Non-pigmented ciliary epithelial cell (primary cell): ENCODE results near the gene RAD9A.
"Not testable (repeated sequence)": the region's sequence is repeated elsewhere in the genome, so short reads cannot be mapped to it uniquely, and the experiment has no call there.

Experiments
- DNase-seq: peaks from one replicate; pipeline ENCODE4 v3.0.0-alpha.2; 2010; ENCODE audit warnings: low read depth

The RAD9A gene

DNA sequence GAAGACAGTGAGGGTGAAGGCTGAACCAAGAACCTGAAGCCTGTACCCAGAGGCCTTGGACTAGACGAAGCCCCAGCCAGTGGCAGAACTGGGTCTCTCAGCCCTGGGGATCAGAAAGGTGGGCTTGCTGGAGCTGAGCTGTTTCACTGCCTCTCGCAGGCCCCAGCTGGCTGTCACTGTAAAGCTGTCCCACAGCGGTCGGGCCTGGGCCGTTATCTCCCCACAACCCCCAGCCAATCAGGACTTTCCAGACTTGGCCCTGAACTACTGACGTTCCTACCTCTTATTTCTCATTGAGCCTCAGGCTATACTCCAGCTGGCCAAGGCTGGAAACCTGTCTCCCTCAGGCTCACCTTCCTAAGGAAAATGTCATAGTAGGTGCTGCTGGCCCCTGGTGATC is 5.8 kb downstream of the RAD9A start:
- DNase-seq, result no peak

- no peak for DNase-seq
These were observed 6.3 kb downstream of the RAD9A start for GRCh38 chr11:67397986-67398660.

DNA sequence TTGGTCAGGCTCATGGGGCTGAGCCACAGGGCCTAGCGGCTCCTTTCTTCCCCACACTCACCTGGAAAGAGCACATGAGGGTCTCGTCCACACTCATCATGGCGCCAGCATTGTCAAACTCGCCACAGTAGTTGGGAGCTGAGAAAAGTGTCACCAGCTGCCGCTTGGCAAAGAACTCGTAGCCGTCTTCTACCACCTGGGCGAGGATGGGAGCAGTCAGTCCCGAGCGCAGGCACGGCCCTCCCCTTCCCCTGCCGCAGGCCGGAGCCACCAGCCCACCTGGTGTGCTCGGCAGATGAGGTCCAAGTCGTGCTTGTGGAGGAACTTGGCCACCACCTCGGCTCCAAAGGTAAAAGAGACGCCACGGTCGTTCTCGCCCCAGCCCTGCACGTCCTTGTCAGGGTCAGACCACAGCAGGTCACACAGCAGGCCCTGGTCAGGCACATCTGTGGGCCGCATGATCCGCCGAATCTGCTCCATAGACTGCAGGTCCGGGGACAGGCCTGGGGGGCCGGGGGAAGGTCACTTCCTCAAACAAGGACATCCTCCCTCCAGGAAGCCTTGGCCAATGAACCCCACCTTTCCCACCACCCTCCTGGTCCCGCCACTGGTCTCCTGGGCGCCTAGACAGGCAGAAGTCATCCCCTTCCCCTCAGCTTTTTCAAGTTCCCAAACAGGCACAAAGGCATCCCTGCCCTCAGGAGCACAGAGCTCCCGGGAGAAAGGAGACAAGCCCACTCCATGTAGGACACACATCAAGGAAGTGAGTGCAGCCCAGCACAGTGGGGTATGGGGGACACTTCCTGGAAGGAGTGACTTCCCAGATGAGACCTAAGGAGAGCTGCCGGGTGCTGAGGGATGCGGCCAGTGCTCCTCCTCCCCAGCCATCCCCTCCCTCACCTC is 7.1 kb downstream of the RAD9A start:
- no peak for DNase-seq

GRCh38 chr11:67400251-67400941 is 8.6 kb downstream of the RAD9A start:
- DNase-seq, result no peak

DNA sequence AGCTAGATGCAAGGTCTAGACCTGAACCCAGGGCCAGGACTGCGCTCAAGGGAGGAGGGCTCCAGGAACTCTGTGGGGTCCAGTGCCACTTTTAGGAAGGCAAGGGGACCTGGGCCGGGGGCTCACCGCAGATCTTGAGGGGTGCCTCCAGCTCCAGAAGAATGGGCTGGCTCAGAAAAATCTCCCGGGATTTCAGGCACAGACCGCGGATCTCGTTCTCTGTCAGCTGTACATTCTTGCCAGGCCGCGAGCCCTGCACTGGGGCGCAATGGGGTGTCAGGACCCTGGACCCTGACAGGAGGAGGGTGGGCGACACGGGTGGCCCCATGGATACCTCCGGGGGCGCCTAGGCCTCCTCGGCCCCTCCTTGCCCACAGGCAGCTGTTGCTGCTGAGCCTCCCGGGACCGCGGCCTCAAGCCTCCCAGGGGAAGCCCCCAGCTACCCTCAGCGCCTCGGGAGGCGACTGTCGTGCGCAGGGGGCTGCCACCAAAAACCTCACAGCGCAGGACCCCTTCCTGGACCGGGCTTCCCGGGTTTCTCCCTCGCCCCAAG is 9.2 kb downstream of the RAD9A start:
- no peak for DNase-seq

- no peak for DNase-seq
These were observed 9.9 kb downstream of the RAD9A start, which contains the start of gene PPP1CA for GRCh38 chr11:67401495-67402191. Gene PPP1CA (minus strand): TSS chr11:67401858. CDS start chr11:67401782, 76 bp downstream.

DNA sequence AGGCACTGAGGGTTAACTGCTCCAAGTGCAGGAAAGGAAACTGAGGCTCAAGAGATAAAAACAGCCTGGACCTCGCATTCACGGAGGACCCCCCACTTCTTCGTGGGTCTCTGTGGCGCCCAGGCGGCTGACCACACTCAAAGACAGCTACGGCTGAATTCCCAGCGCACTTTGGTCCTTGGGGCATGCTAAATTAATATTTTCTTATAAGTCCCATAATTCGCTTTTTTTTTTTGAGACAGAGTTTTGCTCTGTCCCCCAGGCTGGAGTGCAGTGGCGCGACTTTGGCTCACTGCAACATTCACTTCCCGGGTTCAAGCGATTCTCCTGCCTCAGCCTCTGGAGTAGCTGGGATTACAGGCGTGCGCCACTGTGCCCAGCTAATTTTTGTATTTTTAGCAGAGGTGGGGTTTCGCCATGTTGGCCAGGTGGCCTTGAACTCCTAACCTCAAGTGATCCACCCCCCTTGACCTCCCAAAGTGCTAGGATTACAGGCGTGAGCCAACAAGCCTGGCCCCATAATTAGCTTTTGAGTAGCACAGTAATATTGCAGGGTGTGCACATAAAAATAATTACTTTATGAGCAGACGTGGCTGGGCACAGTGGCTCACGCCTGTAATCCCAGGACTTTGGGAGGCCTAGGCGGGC is 10.5 kb downstream of the RAD9A start:
- DNase-seq, result not testable (repeated sequence)

GRCh38 chr11:67403085-67403484 is 11.3 kb downstream of the RAD9A start:
- DNase-seq, result not testable (repeated sequence)

DNA sequence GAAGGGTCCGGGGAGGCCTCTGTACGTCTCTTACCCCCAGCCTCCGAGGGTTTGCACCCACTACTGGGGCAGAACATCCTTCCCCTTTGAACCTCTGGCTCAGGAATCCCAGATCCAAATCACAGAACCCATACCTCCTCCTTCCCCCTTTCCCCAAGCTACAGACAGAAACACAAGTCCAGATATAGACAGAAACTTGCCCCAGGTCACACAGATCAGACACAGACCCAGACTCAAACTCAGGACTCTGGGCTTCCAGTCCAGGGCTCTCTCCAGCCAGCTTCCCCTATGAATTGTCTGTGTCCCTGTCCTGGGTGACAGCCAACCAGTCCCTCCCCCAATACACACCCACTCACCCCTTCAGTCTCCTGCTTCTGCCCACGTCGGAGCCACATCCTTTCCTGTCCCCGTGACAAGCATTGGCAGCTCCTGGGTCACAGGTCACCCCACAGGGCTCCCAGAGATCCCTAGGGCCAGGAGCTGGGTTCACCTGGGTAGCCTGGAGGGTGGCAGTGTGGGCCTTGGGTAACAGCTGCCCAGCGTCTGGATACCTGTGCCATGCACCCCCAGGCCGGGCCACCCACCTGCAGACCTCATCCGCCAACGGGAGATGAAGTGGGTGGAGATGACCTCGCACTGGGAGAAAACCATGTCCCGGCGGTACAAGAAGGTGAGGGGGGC is 12.9 kb downstream of the RAD9A start:
- DNase-seq, result no peak

DNA sequence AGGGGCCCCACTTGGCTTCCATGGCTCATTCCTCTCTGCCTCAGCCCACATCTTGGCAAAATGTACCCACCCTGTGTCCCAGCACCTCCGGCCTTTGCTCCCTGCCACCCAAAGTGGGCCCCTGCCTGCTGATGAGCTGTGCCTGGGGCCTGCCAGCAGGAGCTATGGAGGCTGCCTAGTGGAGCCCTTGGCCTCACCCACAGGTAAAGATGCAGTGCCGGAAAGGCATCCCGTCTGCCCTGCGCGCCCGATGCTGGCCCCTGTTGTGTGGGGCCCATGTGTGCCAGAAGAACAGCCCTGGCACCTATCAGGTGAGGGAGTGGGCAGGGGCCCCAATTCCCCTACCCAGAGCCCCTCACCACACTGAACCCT is 13.4 kb downstream of the RAD9A start:
- no peak for DNase-seq

GRCh38 chr11:67405688-67406339 is 14.0 kb downstream of the RAD9A start:
- no peak for DNase-seq

GRCh38 chr11:67406420-67406968 is 14.7 kb downstream of the RAD9A start:
- DNase-seq, result no peak

DNA sequence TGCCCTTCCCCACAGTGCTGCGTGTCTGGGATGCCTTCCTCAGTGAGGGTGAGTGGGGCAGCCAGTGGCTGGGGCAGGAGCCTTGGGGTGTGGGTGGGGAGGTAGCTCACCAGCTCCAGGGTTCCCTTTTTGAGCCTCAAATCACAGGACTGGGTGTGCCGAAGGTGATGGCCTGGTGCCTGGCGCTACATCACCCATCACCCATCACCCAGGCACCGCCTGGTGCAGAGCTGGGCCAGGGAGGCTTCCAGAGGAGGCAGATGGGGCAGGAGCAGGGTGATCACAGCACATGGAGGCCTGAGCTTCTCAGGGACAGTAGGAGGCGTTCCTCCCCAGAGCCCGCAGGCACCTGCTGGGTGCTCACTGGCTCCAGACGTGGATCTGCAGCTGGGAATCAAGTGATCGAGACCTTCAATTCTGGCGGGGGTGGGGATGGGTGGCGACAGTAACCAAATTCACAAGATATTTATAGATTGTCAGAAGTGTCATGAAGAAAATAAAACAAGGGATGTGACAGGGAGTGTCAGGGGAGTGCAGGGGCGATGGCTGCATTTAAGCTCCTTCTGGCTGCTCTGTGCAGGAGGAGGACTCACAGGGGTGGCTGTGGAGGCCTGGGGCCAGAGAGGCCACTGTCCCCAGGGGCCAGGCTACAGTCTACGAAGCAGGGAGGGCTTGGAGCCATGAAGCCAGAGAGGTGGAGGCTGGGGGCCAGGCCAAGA is 15.3 kb downstream of the RAD9A start:
- DNase-seq, result no peak

GRCh38 chr11:67407688-67408163 is 15.9 kb downstream of the RAD9A start:
- DNase-seq, result no peak

DNA sequence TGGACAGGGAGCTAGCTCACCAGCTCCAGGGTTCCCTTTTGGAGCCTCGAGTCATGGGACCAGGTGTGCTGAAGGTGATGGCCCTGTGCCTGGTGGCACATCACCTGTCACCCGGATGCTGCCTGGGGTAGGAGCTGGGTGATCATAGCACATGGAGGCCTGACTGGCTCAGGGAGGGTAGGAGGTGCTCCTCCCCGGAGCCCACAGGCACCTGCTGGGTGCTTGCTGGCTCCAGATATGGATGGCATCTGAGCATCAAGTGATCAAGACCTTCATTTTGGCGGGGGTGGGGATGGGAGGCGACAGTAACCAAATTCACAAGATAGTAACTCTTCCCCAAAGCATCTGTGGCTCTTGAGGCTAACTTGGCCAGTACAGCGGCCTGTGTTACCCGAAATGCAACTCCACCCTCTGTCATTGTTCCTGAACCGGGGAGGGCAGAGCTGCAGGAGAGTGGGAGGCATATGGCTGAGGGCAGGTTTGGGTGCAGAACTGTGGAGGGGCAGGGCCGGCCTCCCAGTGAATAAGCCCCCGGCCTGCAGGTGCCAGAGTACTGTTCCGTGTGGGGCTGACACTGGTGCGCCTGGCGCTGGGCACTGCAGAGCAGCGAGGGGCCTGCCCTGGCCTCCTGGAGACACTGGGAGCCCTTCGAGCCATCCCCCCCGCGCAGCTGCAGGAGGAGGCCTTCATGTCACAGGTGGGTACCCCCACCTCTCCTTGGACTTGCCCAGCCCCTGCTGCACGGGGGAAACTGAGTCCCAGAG is 16.8 kb downstream of the RAD9A start:
- no peak for DNase-seq

GRCh38 chr11:67409261-67409666 is 17.5 kb downstream of the RAD9A start:
- no peak for DNase-seq

DNA sequence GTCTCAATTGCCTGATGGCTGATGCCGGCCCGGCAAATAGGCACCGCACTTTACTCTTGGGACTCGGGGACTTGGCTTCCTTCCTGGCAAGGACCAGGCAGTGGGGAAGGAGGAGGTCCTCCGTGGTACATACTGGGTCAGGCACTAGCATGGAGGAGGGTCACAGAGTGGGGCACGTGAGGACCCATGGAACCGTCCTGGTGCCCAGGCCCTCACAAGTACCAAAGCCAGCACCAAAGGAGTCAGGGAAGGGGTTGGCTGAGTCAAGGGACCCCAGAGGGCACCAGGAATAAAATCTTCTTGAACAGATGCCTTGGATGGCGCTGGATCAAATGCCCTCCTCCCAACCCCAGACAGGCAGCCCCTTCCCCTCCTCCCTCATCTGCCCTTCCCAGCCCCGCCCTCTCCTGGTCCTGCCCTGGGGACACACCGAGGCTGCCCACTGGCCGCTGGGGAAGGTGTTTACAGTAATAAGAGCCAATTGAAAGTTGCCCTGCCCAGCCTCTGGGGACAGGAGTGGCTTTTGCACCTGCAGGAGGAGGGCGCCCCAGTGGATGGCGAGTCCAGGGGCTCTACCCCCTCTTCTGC is 18.1 kb downstream of the RAD9A start:
- no peak for DNase-seq

DNA sequence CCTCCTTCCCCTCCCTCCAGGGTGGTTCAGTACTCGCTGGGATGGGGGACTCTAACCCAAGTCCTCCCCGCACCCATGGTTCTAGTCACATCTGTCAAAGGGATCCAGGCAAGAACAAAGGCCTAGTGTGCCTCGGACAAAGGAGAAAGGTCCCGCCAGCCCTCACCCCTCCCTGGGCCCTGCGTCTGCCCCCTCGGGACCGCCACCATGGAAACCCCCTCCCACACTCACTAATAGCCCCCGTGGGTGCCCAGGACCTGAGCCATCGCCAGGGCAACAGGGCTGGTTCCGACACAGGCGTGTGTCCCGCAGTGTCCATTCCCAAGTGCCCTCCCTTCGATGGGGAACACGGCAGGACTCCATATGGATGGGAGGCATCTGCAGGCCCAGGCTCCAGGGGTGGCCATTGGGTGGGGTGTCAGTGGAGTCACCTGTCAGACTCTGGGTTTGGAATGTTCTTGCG is 18.6 kb downstream of the RAD9A start:
- DNase-seq, result no peak
